HG03469 (cell line): ENCODE measurements around the gene IGLL5.
A peak's percentile ranks its signal among the peaks of the same experiment; 100 is the strongest.

Source experiments
- ATAC-seq: cut with Tn5 transposase; IDR thresholded peaks from one replicate; pipeline ENCODE4 v1.9.1; 2021; ENCODE audit warnings: mild to moderate bottlenecking, moderate library complexity, moderate number of reproducible peaks; ENCODE audit not compliant: unreplicated experiment

Gene IGLL5

GRCh38 chr22:22925146-22925804 lies 37.7 kb downstream of the IGLL5 start:
- ATAC-seq = no peak

- no peak for ATAC-seq
These were observed 38.3 kb downstream of the IGLL5 start for GRCh38 chr22:22925805-22926369.

- ATAC-seq = no peak
These were observed 39.0 kb downstream of the IGLL5 start for GRCh38 chr22:22926370-22927195.

- no peak for ATAC-seq
These were observed 39.7 kb downstream of the IGLL5 start for GRCh38 chr22:22927196-22927887.

GRCh38 chr22:22927888-22928665 lies 40.5 kb downstream of the IGLL5 start:
- ATAC-seq = no peak

- ATAC-seq = peak; percentile 68
These were observed 41.2 kb downstream of the IGLL5 start for GRCh38 chr22:22928666-22929380.

GRCh38 chr22:22929381-22930221 lies 42.0 kb downstream of the IGLL5 start:
- ATAC-seq = no peak

- no peak for ATAC-seq
These were observed 42.5 kb downstream of the IGLL5 start for GRCh38 chr22:22930222-22930497.

- ATAC-seq = no peak
These were observed 43.2 kb downstream of the IGLL5 start for GRCh38 chr22:22930571-22931556.

- no peak for ATAC-seq
These were observed 44.1 kb downstream of the IGLL5 start for GRCh38 chr22:22931557-22932270.

- ATAC-seq = no peak
These were observed 44.9 kb downstream of the IGLL5 start for GRCh38 chr22:22932512-22932941.

- no peak for ATAC-seq
These were observed 45.6 kb downstream of the IGLL5 start for GRCh38 chr22:22933100-22933806.

- no peak for ATAC-seq
These were observed 46.4 kb downstream of the IGLL5 start for GRCh38 chr22:22933807-22934542.

GRCh38 chr22:22934543-22935055 lies 47.0 kb downstream of the IGLL5 start:
- no peak for ATAC-seq

GRCh38 chr22:22935056-22935545 lies 47.5 kb downstream of the IGLL5 start:
- ATAC-seq = peak; percentile 3
